ENCODE results near the gene ZNF800.

ZNF800 gene

GRCh38 chr7:127390817-127391590 is 1.5 kb downstream of the ZNF800 start:
- DNase-seq = no peak

- no peak for DNase-seq
Observed at GRCh38 chr7:127390186-127390816, 2.2 kb downstream of the ZNF800 start.

- DNase-seq = no peak
Observed at GRCh38 chr7:127389321-127389720, 3.2 kb downstream of the ZNF800 start.

GRCh38 chr7:127387974-127388373 is 4.5 kb downstream of the ZNF800 start:
- no peak for DNase-seq

GRCh38 chr7:127383123-127383835 is 9.2 kb downstream of the ZNF800 start:
- DNase-seq = no peak

GRCh38 chr7:127382301-127383085 is 10.0 kb downstream of the ZNF800 start:
- DNase-seq = no peak

- DNase-seq = no peak
Observed at GRCh38 chr7:127380479-127380878, 12.0 kb downstream of the ZNF800 start.

GRCh38 chr7:127379642-127380041 is 12.9 kb downstream of the ZNF800 start:
- DNase-seq = no peak

GRCh38 chr7:127378537-127378936 is 14.0 kb downstream of the ZNF800 start:
- DNase-seq = no peak

- no peak for DNase-seq
Observed at GRCh38 chr7:127377425-127377824, 15.1 kb downstream of the ZNF800 start.

- DNase-seq = no peak
Observed at GRCh38 chr7:127375631-127376030, 16.9 kb downstream of the ZNF800 start.

GRCh38 chr7:127367679-127368078 is 24.8 kb downstream of the ZNF800 start:
- no peak for DNase-seq

GRCh38 chr7:127366680-127367079 is 25.8 kb downstream of the ZNF800 start:
- no peak for DNase-seq

- no peak for DNase-seq
Observed at GRCh38 chr7:127365957-127366315, 26.6 kb downstream of the ZNF800 start.

GRCh38 chr7:127365164-127365956 is 27.1 kb downstream of the ZNF800 start:
- DNase-seq = no peak

- no peak for DNase-seq
Observed at GRCh38 chr7:127362364-127363027, 30.0 kb downstream of the ZNF800 start.

GRCh38 chr7:127361736-127362135 is 30.8 kb downstream of the ZNF800 start:
- DNase-seq = no peak

- no peak for DNase-seq
Observed at GRCh38 chr7:127359011-127359410, 33.5 kb downstream of the ZNF800 start.

GRCh38 chr7:127353897-127354296 is 38.6 kb downstream of the ZNF800 start:
- DNase-seq = no peak

GRCh38 chr7:127350586-127350985 is 41.9 kb downstream of the ZNF800 start:
- no peak for DNase-seq

- DNase-seq = no peak
Observed at GRCh38 chr7:127349881-127350280, 42.6 kb downstream of the ZNF800 start.

GRCh38 chr7:127348247-127348631 is 44.3 kb downstream of the ZNF800 start:
- DNase-seq = no peak

Data from COR-L47 (cell line).